HG03060 (cell line): Measurements from ENCODE around the gene MSANTD1.
A peak's percentile ranks its signal among the peaks of the same experiment; 100 is the strongest.

Experiments
- ATAC-seq: cut with Tn5 transposase; IDR thresholded peaks from one replicate; pipeline ENCODE4 v1.9.1; 2021; ENCODE audit warnings: low read depth, moderate number of reproducible peaks; ENCODE audit not compliant: unreplicated experiment

Gene MSANTD1

GRCh38 chr4:3286335-3287175 is 37.6 kb downstream of the MSANTD1 start:
- peak; percentile 77 for ATAC-seq

GRCh38 chr4:3287271-3287971 is 38.5 kb downstream of the MSANTD1 start:
- no peak for ATAC-seq

- ATAC-seq, result no peak
These were observed 39.1 kb downstream of the MSANTD1 start for GRCh38 chr4:3287972-3288570.

- no peak for ATAC-seq
These were observed 39.7 kb downstream of the MSANTD1 start for GRCh38 chr4:3288571-3289094.

- ATAC-seq, result no peak
These were observed 41.5 kb downstream of the MSANTD1 start for GRCh38 chr4:3290476-3290875.

GRCh38 chr4:3290889-3291321 is 41.9 kb downstream of the MSANTD1 start:
- ATAC-seq, result no peak

- ATAC-seq, result no peak
These were observed 42.5 kb downstream of the MSANTD1 start for GRCh38 chr4:3291411-3291968.

GRCh38 chr4:3291969-3292570 is 43.1 kb downstream of the MSANTD1 start:
- no peak for ATAC-seq

GRCh38 chr4:3292571-3293400 is 43.8 kb downstream of the MSANTD1 start, which contains the start of gene RGS12:
Gene RGS12 (plus strand): TSS chr4:3293021. CDS start chr4:3316171, 23,150 bp downstream.
- ATAC-seq, result no peak

- ATAC-seq, result no peak
These were observed 44.7 kb downstream of the MSANTD1 start for GRCh38 chr4:3293401-3294391.

GRCh38 chr4:3294401-3295241 is 45.7 kb downstream of the MSANTD1 start:
- ATAC-seq, result no peak

GRCh38 chr4:3295837-3296624 is 47.1 kb downstream of the MSANTD1 start:
- no peak for ATAC-seq

- no peak for ATAC-seq
These were observed 47.7 kb downstream of the MSANTD1 start for GRCh38 chr4:3296651-3297050.

GRCh38 chr4:3297066-3297859 is 48.3 kb downstream of the MSANTD1 start:
- ATAC-seq, result no peak

- no peak for ATAC-seq
These were observed 50.4 kb downstream of the MSANTD1 start for GRCh38 chr4:3299122-3299975.
